Measurements from ENCODE around the gene ADAMTS4.

DNA sequence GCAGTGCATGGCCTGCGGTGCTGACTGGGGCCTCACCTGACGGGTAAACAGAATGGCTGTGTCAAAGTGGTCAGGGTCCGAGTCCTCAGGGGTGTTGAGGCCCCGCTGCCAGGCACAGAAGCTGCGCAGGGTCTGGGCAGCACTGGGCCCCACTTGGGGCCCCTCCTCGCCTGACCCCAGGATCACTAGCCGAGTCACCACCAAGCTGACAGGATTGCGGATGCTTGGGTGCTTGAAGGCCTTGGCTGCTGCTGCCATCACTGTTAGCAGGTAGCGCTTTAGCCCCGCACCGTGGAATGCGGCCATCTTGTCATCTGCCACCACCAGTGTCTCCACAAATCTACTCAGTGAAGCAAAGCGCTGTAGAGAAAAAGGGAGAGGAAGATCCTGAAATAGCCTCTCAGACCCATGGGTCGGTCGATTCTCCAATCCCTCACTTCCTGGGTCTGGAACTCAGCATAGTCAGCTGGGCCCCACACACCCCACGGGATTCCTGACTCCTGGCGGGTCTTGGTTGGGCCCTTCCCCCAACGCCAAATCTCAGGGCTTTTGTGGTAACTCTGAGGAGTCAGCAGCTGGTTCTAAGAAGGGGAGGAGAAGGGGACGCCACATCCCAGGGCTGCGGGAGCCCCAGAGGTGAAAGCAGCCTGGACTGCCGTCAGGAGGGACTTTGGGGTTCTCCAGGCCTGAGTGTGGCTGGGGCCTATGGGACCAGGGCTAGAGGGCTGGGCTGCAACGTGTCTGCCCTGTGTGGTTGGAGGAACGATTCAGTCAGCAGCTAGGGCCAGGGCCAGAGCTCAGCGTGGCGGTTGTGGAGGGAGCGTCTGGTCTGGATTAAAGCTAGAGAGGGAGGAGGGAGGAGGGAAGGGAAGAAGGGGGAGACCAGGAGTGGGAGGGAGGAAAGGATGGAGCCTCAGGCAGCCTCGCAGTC lies 2.1 kb downstream of the ADAMTS4 start:
- TF ChIP-seq, protein P1, sequence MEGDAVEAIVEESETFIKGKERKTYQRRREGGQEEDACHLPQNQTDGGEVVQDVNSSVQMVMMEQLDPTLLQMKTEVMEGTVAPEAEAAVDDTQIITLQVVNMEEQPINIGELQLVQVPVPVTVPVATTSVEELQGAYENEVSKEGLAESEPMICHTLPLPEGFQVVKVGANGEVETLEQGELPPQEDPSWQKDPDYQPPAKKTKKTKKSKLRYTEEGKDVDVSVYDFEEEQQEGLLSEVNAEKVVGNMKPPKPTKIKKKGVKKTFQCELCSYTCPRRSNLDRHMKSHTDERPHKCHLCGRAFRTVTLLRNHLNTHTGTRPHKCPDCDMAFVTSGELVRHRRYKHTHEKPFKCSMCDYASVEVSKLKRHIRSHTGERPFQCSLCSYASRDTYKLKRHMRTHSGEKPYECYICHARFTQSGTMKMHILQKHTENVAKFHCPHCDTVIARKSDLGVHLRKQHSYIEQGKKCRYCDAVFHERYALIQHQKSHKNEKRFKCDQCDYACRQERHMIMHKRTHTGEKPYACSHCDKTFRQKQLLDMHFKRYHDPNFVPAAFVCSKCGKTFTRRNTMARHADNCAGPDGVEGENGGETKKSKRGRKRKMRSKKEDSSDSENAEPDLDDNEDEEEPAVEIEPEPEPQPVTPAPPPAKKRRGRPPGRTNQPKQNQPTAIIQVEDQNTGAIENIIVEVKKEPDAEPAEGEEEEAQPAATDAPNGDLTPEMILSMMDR (IDR thresholded peaks at IDR 0.05): no peak
- TF ChIP-seq EZH2 (IDR thresholded peaks at IDR 0.05; ENCODE audit: borderline replicate concordance, insufficient read depth, low read depth, low read length, poor library complexity, severe bottlenecking): no peak

Data from B cell (primary cell).